Cortex of kidney (tissue), 1 donor: ENCODE measurements around the gene AGAP1.
"Not testable (repeated sequence)": the region's sequence is repeated elsewhere in the genome, so short reads cannot be mapped to it uniquely, and the experiment has no call there.

ENCODE experiments used
- DNase-seq: peaks from one replicate; lab custom pipeline; 2025; lab: John Stamatoyannopoulos, UW

The AGAP1 gene

DNA sequence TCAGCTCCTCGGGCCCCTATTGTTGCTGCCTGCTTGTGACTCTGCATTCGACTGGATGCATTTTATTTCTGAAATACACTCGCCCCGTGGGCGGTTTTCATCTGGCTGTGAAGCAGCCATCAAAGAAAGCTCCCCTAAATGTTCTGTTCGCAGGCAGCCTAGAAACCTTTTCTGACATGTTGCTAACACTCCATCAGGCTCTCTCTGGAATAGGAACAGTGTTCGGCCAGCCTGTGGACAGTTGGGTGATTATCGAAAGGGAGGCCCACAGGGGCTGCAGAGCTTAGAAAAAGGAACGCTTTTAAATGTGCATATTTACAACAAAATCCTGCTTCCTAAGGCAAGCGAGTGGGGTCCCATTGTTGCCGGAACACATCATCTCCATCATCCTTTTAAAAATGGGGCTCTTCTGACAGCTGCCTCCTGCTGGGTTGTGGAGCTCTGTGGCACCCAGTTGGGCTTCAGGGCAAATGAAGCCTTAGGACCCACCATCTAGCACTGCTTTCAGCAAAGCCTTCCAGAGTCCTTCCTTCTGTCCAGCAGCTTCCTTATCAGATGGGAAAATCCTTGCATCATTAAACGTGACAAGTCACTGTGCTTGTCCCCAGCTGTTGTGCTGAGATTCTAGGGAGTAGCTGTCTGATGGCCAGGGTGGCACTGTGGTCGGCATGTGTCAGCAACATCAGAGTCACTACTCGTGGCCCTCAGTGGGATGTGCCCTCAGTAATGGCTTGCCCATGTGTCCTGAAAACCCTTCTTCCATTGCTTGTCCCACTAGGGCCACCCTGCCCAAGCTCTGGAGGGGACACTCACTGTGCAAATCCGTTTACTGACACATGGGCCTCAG, 571.7 kb downstream of the AGAP1 start:
- DNase-seq, result no peak

DNA sequence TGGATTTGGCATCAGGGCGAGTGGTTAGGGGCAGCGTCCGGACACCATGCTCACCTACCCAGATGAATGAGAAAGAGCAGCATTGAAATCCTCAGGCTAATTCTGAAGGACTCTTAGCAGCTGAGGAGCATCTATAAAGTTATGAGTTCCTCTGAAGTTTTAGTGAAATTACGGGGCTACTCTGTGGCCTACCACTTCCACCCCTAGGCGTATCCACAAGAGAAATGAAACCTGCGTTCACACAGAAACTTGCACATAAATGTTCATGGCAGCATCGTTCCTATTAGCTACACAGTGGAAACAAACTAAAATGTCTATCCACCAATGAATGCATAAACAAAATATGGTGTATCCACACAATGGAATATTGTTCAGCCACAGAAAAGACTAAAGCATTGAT, 576.4 kb downstream of the AGAP1 start:
- no peak for DNase-seq

DNA sequence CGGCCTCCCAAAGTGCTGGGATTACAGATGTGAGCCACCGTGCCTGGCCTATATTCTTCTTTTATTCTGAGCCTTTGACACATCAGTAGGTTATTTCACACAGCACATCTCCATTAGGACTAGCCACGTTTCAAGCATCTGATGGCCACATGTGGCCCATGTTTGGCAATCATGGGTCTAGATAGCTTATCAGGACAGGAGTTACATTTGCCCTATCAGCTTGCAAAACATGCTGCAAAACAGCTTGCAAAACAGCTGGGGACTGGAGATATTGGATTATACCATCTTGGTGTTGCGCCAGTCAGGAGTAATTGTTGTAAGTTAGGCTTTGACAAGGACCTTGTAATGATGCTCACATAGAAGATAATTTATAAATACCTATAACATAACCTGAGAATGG, 579.4 kb downstream of the AGAP1 start:
- DNase-seq, result no peak

DNA sequence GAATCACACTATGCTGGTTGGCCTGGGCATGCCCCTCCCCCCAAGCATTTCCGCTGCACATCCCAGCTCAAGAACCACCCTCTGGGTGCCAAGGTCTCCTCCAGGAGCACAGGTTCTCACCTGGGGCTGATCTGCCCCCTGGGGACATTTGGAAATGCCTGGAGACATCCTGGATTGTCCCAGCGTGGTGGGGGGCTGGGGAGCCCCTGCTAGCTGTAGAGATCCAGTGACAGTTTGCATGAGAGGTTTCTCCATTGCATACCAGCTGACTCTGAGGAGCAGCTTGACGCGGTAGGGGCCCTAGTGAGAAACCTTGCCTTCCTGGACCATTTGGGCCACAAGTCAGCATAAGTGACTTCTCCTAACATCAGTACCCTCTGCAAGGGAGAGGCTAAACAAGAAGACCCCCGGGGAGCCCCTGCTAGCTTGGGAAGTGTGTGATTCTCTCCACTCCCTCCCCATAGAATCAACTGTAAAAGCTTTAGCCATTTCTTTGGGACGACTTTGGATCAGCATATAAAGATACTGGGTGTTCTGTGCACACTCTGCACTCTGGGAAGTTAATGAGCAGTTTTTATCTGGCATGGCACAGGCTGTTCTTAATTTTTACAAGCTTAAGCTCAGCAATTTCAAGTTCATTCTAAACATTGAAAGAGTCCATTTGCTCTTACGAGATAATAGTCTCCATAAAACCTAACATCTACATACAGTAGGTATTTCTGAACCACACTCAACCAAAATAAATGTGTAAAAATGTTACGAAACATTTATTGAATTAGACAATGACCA, 580.2 kb downstream of the AGAP1 start:
- no peak for DNase-seq

DNA sequence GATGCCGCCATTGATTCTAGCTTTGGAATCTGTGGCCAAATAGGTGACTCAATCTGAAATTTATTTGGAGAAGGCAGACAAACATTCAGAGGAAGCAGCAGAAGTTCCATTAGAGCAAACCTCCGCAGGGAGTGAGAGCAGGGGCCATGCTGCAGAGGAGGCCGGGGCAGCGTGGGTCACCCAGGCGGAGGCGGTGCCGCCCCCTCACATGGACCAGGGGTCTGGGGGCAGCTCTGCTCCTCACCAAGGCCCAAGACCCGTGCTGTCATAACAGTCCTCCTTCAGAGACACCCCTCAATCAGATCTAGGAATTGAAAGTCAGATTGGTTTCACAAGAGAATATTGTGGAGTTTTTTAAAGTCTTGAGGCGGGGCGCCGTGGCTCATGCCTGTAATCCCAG, 582.0 kb downstream of the AGAP1 start:
- no peak for DNase-seq

DNA sequence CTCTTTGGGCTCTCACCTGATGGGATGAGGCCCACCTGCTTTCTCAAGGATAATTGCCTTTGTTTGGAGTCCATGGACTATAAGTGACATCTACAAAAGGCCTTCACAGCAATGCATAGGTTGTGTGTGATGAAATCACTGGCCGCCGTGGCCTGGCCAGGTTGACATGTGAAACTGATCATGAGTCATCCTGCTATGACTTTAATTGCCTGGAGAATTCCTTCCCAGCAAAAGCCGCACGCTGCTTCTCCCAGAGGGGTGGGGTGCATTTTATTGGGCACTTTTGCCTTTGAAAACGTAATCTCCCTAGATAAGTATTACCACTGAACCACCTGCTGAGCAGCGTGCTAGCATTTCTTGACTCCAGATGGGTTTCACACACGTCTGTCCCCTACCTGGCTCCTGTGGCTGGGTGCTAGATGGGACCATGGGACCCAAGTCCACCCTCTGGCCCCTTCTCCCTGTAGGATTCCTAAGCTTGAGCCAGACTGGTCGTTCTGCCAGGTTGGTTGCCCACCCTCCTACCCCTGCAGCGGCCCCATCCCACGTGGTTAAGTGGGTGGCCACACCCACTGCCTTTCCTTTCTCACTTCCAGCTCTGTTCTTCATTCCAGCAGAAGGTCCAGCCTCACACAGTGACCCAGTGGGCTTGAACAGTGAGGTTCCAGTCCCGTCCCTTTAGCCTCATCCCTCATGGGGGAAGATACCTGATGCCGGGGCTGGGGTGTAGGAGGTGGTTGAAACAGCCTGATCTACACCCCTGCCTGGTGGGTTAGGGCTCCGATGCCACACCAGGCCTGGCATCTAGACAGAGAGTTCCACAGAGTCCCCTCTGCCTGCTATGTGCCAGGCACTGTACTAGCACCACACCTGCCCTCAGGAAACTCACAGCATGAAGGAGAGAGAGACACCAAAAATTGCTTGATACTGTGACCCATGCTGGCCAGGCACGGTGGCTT, 584.7 kb downstream of the AGAP1 start:
- no peak for DNase-seq

DNA sequence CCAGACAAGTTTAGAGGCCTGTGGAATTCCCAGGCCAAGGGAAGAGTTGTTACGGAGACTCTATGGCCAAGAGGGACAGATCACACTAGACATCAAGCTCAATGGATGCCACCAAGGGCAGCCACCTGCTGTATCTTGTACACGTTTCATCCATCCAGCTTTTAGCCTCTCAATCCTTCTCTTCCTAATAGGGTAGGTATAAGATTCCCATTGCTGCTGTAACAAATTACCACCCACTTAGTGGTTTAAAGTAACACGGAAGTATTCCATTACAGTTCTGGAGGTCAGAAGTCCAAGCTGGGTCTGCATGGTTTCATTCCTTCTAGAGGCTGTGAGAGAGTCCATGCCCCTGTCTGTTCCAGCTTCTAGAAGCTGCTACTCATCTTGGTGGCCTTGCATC, 586.6 kb downstream of the AGAP1 start:
- DNase-seq, result no peak

DNA sequence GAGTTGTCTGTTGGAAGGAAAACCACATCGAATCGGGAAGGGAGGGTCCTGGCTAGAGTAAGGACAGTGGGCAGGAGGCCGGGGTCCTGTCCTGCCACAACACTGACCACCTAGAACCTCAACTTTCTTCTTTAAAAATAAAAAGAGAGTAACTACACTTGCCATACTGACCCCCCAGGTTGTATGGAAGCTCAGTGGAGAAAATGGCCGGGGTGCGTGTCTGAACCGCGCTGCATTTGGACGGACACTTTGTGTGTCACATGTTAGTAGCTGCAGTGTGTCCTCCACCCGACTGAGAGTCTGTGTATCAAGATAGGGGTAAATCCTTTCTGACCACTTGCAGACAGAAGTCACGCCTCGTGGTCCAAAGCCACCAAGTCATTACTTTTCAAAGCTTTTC, 587.3 kb downstream of the AGAP1 start:
- no peak for DNase-seq

DNA sequence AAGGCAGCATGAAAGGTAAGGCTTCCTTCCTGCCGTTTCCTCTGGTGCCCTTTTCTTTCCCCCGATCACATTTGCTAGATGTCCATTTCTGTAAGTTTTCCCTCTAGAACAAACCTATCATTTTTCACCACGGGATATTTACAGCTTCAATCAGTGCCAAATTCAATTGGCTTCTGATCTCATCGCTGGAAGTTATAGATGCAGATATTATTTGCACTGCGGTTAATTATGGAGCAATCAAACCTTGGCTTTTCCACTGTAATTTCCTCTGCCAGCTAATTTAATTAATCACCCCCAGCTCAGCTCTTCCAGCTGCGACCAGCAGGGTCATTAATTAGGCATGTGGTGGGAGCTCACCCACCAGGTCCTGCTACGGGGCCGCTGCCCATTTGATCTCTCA, 588.2 kb downstream of the AGAP1 start:
- no peak for DNase-seq

DNA sequence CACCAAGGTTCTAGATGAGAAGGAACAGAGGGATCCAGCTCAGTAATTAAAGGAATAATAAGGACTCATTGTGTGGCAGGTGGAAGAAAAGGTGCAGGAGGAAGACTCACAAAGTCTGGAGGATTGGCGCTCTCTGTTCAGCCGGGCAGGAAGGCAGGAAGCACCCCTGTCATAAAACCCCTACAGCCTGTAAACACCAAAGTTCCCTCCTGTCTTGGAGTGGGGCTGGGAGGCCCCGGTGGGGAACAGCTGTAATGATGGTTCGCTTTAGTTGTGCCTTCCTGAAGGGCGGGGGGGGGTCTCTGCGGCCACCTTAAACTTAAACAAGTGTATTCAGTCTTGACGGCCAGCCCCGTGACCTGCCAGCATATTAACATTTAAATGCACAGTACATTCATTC, 590.1 kb downstream of the AGAP1 start:
- no peak for DNase-seq

DNA sequence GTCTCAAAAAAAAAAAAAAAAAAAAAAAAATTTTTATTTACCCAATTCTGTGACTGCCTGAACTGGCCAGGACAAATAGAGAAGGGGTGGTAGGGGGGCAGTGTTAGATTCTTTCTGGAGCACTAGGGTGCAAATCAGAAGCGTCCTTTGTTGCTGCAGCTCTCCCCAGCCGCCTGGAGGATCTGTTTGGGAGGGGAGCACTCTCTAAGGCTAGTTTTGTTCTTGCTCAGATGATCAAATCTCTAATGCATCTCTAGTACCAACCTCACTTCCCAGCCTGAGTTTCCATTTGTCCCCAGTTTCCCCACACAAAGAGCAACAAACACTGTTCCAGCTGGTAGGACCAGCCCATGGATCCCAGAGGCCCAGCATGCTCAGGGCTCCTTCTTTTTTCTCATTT, 591.4 kb downstream of the AGAP1 start:
- no peak for DNase-seq

DNA sequence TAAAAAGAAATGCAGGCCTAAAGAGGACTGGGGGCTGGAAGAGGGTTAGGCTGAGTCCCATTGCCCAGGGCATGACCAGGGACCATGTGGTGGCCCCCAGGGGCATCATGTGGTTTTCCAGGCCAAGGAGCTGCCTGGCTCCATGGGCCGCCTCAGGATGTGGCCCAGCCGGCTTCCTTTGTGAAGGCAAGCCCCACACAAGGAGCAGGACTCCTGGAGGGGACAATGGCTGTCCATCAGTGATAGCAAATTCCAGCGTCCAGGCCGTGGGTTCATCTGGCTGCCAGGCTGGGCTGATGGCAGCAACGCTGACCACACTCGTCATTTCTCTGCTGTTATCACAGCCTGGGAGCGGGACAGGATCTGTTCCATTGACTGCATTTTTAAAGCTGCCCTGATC, 591.8 kb downstream of the AGAP1 start:
- no peak for DNase-seq

DNA sequence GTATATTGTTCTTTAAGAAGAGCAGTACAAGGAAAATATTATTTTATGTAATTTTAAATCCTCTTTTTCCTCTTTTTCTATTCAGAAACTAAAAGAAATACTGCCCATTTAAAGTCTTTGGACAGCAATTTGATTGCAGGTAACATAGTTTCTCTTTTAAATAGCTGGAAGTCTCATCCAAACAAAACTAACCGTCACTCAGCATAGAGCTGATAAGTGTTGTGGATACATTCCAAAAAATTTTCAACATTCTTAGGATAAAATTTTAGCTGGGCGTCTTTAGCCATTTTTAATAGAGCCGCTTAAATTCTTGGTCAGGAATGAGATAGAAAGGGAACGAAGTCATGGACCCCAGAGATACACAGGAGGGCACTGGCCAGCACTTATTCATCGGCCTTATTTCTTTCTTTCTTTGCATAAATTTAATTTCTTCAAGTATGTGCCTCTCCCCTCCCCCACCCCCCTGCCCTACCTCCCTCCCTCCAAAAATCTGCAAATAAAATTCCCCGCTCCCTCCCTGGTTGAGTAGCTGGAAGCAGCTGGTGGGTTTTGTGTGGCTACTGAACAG, 592.6 kb downstream of the AGAP1 start:
- DNase-seq, result no peak

DNA sequence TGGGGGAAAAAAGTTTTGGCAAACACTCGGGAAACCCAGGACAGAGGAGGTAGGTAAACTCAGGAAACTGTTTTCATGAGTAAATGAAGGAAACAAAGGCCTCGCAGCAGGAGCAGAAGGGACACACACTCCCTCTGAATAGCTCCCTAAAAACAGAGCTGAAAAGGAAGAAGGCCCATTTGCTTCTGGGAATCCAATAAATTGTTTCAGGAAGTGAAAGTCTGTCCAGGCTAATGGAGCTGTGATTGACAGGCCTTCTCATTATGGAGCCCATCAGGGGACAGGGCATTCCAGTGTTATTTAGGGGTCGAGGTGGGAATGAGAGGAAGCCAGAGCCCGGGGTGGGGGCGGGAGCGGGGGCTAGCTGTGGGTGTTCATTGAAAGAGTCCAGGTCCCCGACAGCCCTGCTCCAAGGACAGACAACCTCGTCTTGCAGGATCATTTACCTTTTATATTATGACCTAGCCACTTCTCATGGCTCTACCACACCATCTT, 593.2 kb downstream of the AGAP1 start:
- no peak for DNase-seq

DNA sequence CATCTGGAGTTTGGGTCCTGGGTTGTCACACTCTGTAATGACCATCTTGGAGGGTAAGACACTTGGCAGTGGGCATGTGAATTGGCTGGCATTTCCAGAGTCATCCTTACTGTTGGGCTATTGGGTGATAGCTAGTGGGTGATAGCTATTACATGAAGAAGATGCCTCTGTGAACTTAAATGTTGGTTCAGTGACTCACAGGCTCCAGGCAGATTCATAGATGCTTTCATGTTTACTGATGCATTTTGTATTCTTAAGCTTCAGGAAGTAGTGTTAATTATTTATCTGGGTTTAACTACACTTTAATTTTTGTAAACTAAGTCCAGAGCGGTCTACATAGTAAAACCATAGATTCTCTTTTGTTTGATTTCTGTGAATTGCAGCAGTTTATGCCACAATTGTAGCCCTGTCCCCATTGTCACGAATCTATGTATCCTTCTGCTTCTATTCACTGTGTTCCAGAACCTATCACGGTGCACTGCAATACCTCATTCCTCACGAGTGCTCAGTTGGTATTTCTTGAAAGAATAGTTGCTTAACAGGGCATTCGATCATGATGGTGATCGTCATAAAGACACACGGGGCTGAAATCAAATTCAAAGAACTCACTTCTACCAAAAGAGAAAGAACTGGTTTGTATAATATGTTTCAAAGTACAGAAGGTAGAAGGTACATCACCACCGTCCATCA, 594.7 kb downstream of the AGAP1 start:
- no peak for DNase-seq

DNA sequence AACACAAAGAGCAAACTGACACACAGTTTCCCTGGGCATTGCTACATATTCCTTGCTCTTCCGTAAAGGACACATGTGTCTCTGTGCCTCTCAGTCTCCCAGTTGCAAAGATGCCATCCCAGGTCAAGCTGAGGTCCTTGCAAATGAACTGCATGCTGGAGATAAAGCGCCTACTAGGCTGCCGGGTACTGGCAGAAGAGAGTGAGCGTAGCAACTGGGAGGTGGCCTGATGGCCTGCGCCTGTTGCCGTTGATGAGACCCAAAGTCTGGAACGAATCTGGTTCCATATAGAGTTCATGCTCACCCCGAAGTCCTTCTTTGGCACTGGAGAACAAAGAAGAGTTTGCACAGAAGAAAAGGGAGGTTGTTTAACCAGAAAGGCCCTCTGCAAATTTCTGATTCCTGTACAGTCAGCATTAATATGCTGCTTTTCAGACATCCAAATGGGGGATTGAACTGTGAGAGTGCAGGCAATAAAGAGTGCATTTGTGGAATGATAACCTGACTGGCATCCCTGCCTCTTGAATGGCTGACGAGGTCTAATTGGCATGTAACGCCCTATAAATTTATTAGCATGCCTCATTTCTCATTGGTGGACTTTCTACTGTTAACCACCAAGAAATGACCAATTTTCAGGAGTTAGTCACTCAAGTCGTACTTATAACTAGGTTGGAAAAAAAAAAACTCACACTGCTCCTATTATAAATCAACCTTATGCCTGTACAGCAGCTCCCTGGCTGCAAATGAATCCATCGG, 595.6 kb downstream of the AGAP1 start:
- no peak for DNase-seq

DNA sequence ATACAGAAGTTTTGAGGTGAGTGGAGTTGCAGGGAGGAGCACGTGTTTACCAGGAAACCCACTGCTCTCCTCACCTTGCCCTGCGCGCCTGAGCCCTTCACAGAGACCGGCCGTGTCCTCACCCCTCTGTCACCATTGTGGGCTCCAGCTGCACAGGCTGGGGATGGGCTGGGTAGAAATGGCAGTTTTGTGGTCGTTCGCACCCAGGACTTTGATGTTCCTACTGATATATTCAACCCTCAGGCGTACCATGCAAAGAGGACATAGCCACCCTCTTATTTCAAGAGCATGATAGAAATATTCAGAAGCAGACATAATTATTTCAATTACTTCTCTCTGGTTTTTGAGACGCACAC, 596.2 kb downstream of the AGAP1 start:
- DNase-seq, result no peak

DNA sequence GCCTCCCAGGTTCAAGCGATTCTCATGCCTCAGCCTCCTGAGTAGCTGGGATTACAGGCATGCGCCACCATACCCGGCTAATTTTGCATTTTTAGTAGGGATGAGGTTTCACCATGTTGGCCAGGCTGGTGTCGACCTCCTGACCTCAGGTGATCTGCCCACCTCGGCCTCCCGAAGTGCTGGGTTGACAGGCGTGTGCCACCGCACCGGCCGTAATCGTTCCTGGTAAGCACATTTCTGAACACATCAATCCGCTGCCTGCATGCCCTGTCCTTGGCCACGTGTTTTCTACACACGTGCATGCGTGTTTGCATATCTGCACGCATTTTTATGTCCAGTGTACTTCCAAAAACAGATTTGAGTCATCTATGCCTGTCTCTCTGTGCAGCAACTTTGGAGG, 597.0 kb downstream of the AGAP1 start:
- not testable (repeated sequence) for DNase-seq

DNA sequence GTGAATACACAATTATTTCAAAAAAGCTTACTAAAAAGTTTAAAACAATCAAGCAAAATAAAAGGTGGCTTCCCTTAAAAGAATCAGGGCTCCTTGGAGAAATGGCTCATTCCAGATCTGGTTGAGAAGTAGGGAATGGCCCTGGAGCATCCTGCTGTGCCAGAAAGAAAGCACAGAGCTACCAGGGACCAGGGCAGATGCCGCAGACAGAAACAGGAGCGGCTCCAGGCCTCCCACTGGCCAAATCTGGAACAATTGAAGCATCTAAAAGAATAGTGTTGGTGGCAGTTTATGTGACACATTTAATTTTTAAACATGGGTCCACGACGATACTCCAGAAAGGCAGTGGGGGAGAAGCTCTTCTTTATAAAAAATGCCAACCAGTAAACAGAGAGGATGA, 598.9 kb downstream of the AGAP1 start:
- no peak for DNase-seq

DNA sequence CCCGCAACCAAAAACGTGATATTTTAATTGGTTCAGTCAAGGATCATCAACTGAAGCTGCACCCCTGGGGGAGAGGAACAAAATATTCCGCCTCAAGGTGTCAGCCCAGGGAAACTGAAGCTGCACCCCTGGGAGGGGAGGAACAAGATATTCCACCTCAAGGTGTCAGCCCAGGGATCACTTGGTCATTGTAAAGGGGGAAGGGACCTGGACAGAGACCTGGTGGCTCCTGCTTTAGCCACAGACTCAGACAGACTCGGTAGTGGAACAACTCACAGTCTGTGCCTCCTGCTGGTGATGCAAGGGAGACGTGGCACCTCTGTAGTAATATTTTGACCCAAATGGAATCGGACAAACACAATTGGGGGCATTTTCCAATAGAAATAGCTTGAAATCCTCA, 599.3 kb downstream of the AGAP1 start:
- DNase-seq, result no peak

DNA sequence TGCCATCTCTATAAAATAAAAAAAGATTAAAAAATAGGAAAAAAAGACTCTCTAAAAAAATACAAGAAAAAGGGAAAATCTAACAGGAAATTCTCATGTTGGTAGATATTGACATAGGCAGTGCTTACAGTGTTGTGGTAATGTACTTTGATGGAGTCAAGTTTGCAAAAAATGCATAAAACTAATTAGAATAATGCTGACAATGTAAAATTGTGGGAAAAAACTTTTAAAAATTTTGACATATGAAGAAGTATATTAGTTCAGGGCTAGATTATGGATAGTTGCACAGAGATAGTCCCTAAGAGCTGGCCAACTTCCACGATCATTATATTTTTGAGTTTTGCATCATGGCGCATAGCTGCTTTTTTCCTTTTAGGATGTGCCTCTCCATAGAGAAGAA, 601.7 kb downstream of the AGAP1 start:
- DNase-seq, result no peak
